HCT116 (cell line): ENCODE measurements around the gene MND1. TPM values are rescaled to one million over a fixed set of nuclear protein-coding genes. Genes with fewer than 3 reads are reported as not detected.

ENCODE experiments used
- ATAC-seq: fragments of 200-7000 bp; cut with Tn5 transposase; 2 replicates; pipeline ENCODE4 v1.9.1; 2020; ENCODE audit warnings: mild to moderate bottlenecking, moderate library complexity
- BruUV-seq: library from RNA; stranded (reverse); fragments of 400-500 nt; replicated peaks from 2 replicates; lab custom pipeline; 2021; lab: Mats Ljungman, UMichigan
- CTCF ChIA-PET: fragments of 300-600 bp; sonication (Branson Sonifier 250); formaldehyde crosslinking; loops from one replicate; lab custom pipeline; 2021; ENCODE audit warnings: antibody characterized with exemption; lab: Charles Lee
- POLR2A ChIA-PET: fragments of 300-600, 350-600 bp; sonication (Branson Sonifier 250); formaldehyde crosslinking; loops from one replicate; lab custom pipeline; 2021; ENCODE audit warnings: antibody characterized with exemption; lab: Charles Lee
- RAD21 ChIA-PET, 2 experiments: fragments of 300-600 bp; sonication (Branson Sonifier 250); formaldehyde crosslinking; loops; one replicate each; lab custom pipeline; 2023; ENCODE audit warnings: low total read pairs in 2 of 2; ENCODE audit not compliant: uncharacterized antibody in 2 of 2, unreplicated experiment in 2 of 2, low non-redundant PET in 1 of 2; lab: Charles Lee
- DNase-seq: peaks from one replicate; pipeline ENCODE4 v3.0.0-alpha.2; 2010; ENCODE audit warnings: low read depth, low spot score
- H2AFZ ChIP-seq: fragments of 200-600 bp; shearing (Covaris generic), sonication (generic); 2 replicates; pipeline ENCODE4 v1.6.1; 2017; ENCODE audit warnings: low read depth, mixed run types, mixed read lengths, antibody characterized with exemption, low read length; ENCODE audit not compliant: poor library complexity, severe bottlenecking
- H3K27ac ChIP-seq: 2 replicates; pipeline ENCODE4 v1.5.1; 2012; ENCODE audit warnings: low read depth, low read length
- H3K27me3 ChIP-seq: fragments of 200-600 bp; sonication (generic); 2 replicates; pipeline ENCODE4 v1.6.1; 2016; ENCODE audit warnings: mixed run types, low read length, mixed read lengths; ENCODE audit not compliant: insufficient read depth
- H3K36me3 ChIP-seq, 2 experiments: fragments of 200-500 bp in 1 of 2; fragments of 200-600 bp in 1 of 2; sonication (Bioruptor generic) in 1 of 2; sonication (generic) in 1 of 2; 2 replicates each; pipeline versions ENCODE4 v1.5.1 to v1.6.1; 2014 to 2016; ENCODE audit warnings: low read length in 2 of 2, inconsistent platforms in 1 of 2, mixed read lengths in 1 of 2, mixed run types in 1 of 2; ENCODE audit not compliant: insufficient read depth in 2 of 2, control insufficient read depth in 1 of 2
- H3K4me1 ChIP-seq, 2 experiments: fragments of 200-600 bp in 1 of 2; sonication (generic) in 1 of 2; 2 replicates each; pipeline versions ENCODE4 v1.5.1 to v1.6.1; 2012 to 2017; ENCODE audit warnings: low read length in 2 of 2, inconsistent platforms in 1 of 2, mild to moderate bottlenecking in 1 of 2, mixed read lengths in 1 of 2, mixed run types in 1 of 2, moderate library complexity in 1 of 2; ENCODE audit not compliant: insufficient read depth in 2 of 2, control insufficient read depth in 1 of 2
- H3K4me2 ChIP-seq: fragments of 200-600 bp; sonication (generic); 2 replicates; pipeline ENCODE4 v1.6.1; 2017; ENCODE audit warnings: mixed run types, low read length, mixed read lengths
- H3K4me3 ChIP-seq, 2 experiments: fragments of 200-600 bp in 1 of 2; sonication (generic) in 1 of 2; replicated peaks in 1 of 2; 2 replicates each; pipeline ENCODE4 v1.5.1; 2011 to 2016; ENCODE audit warnings: low read length in 2 of 2, control low read depth in 1 of 2, low read depth in 1 of 2, mild to moderate bottlenecking in 1 of 2, mixed read lengths in 1 of 2, mixed run types in 1 of 2
- H3K79me2 ChIP-seq: fragments of 200-600 bp; sonication (generic); 2 replicates; pipeline ENCODE4 v1.6.1; 2017; ENCODE audit warnings: mild to moderate bottlenecking, mixed run types, low read length, moderate library complexity, mixed read lengths; ENCODE audit not compliant: insufficient read depth
- H3K9ac ChIP-seq: fragments of 200-600 bp; sonication (generic); 2 replicates; pipeline ENCODE4 v1.6.1; 2016; ENCODE audit warnings: low read length, mixed read lengths
- H3K9me2 ChIP-seq: fragments of 200-600 bp; sonication (generic), shearing (Covaris generic); 2 replicates; pipeline ENCODE4 v1.6.1; 2017; ENCODE audit warnings: mixed run types, mild to moderate bottlenecking, moderate library complexity; ENCODE audit not compliant: insufficient read depth
- H3K9me3 ChIP-seq, 2 experiments: fragments of 200-500 bp in 1 of 2; fragments of 200-600 bp in 1 of 2; sonication (Bioruptor generic) in 1 of 2; sonication (generic) in 1 of 2; 2 replicates each; pipeline ENCODE4 v1.6.1; 2014 to 2017; ENCODE audit warnings: low read length in 2 of 2, mixed read lengths in 2 of 2, inconsistent platforms in 1 of 2, low read depth in 1 of 2, mild to moderate bottlenecking in 1 of 2, mixed run types in 1 of 2, moderate library complexity in 1 of 2; ENCODE audit not compliant: control insufficient read depth in 1 of 2, insufficient read depth in 1 of 2
- H4K20me1 ChIP-seq: fragments of 200-600 bp; sonication (generic), shearing (Covaris generic); 2 replicates; pipeline ENCODE4 v1.6.1; 2017; ENCODE audit warnings: mixed run types, mild to moderate bottlenecking, moderate library complexity; ENCODE audit not compliant: insufficient read depth
- ATF3 ChIP-seq: IDR thresholded peaks from 2 replicates; pipeline ENCODE4 v1.6.1; 2012
- CEBPB ChIP-seq: IDR thresholded peaks from 2 replicates; pipeline ENCODE4 v1.6.1; 2012; ENCODE audit warnings: low read depth
- CTCF ChIP-seq, 3 experiments: fragments of 200-600 bp in 1 of 3; sonication (generic) in 1 of 3; IDR thresholded peaks in 2 of 3; conservative IDR thresholded peaks in 1 of 3; 2 replicates each; pipeline ENCODE4 v1.5.1; 2012 to 2017; ENCODE audit warnings: low read depth in 2 of 3, low read length in 2 of 3, antibody characterized with exemption in 1 of 3, borderline replicate concordance in 1 of 3, control low read depth in 1 of 3, mild to moderate bottlenecking in 1 of 3, mixed read lengths in 1 of 3, mixed run types in 1 of 3, moderate library complexity in 1 of 3; ENCODE audit not compliant: insufficient read depth in 1 of 3
- EGR1 ChIP-seq: IDR thresholded peaks from 2 replicates; pipeline ENCODE4 v1.6.1; 2012; ENCODE audit warnings: low read depth
- EZH2 ChIP-seq: fragments of 200-600 bp; sonication (generic); IDR thresholded peaks from 2 replicates; pipeline ENCODE4 v1.6.1; 2017; ENCODE audit warnings: antibody characterized with exemption, mixed run types
- EZH2phosphoT487 ChIP-seq: fragments of 200-600 bp; IDR thresholded peaks from 2 replicates; pipeline ENCODE4 v1.6.1; 2018; ENCODE audit warnings: antibody characterized with exemption, borderline replicate concordance
- FOSL1 ChIP-seq: IDR thresholded peaks from 2 replicates; pipeline ENCODE4 v1.6.1; 2012; ENCODE audit warnings: low read depth
- POLR2A ChIP-seq: IDR thresholded peaks from 2 replicates; pipeline ENCODE4 v1.7.0; 2011; ENCODE audit warnings: borderline replicate concordance; ENCODE audit not compliant: insufficient read depth, insufficient read length; ENCODE audit errors: extremely low read depth
- SIN3A ChIP-seq: IDR thresholded peaks from 2 replicates; pipeline ENCODE4 v1.6.1; 2012; ENCODE audit warnings: low read depth
- SP1 ChIP-seq: IDR thresholded peaks from 2 replicates; pipeline ENCODE4 v1.6.1; 2012; ENCODE audit warnings: low read depth
- SRF ChIP-seq: IDR thresholded peaks from 2 replicates; pipeline ENCODE4 v1.6.1; 2012; ENCODE audit warnings: low read depth
- TCF7L2 ChIP-seq: IDR thresholded peaks from 2 replicates; pipeline ENCODE4 v1.7.0; 2011; ENCODE audit warnings: borderline replicate concordance, inconsistent platforms; ENCODE audit not compliant: insufficient read depth, insufficient read length; ENCODE audit errors: extremely low read depth
- YY1 ChIP-seq: IDR thresholded peaks from 2 replicates; pipeline ENCODE4 v1.6.1; 2011; ENCODE audit warnings: low read length, low read depth, moderate library complexity, mild to moderate bottlenecking; ENCODE audit not compliant: insufficient replicate concordance; ENCODE audit errors: extremely low read depth
- ZFX ChIP-seq: fragments of 450-650 bp; IDR thresholded peaks from 2 replicates; pipeline ENCODE4 v1.6.1; 2017
- ZNF274 ChIP-seq: fragments of 200-500 bp; sonication (Bioruptor generic); IDR thresholded peaks from 2 replicates; pipeline ENCODE4 v1.6.1; 2014; ENCODE audit warnings: mild to moderate bottlenecking, low read depth, low read length, inconsistent platforms
- intact Hi-C: fragments of 100-400 bp; cut with micrococcal nuclease; formaldehyde crosslinking; loops from 2 replicates; pipeline ENCODE4 v1.10.0; 2022
- total RNA-seq: library from RNA; stranded (reverse); gene quantifications from one replicate; pipeline ENCODE4 v1.2.1, GENCODE V29; 2021; ENCODE audit not compliant: unreplicated experiment
- TF ChIP-seq, protein P1 (sequence below): IDR thresholded peaks from 2 replicates; pipeline ENCODE4 v1.6.1; 2012

MND1 gene
- total RNA-seq, 1 experiment from 2014 or later = 29.9 TPM

GRCh38 chr4:153394945-153395344, 50.5 kb downstream of the MND1 start:
- Histone ChIP-seq H3K27ac (no peak overlapping the region), H3K4me1 (peaks cover 3 to 5% of the 10 kb centered on the region in 2 experiments; a peak in 3 of 4 replicates), H3K27me3 (no peaks in the 10 kb centered on the region), H3K9ac (no peak overlapping the region), H3K9me2 (no peaks in the 10 kb centered on the region), H3K79me2 (no peaks in the 10 kb centered on the region), H3K4me2 (no peak overlapping the region), H2AFZ (no peak overlapping the region), H3K9me3 (no peaks in the 10 kb centered on the region), H3K36me3 (no peaks in the 10 kb centered on the region), H3K4me3 (no peak overlapping the region), H4K20me1 (no peaks in the 10 kb centered on the region)
- TF ChIP-seq EZH2 (no peak), SRF (no peak), TCF7L2 (no peak), CTCF (IDR thresholded peaks at IDR 0.05 in 2 of 3, conservative IDR thresholded peaks at IDR 0.05 in 1 of 3; ENCODE audit: borderline replicate concordance in 1 of 3, insufficient read depth in 1 of 3, low read depth in 2 of 3, low read length in 2 of 3) (no peak), CEBPB (no peak)
- ChIA-PET CTCF (no interaction called here), POLR2A (no interaction called here), RAD21 (no interaction called here)
- BruUV-seq = no TSS peak
- ATAC-seq (no peak), DNase-seq (no peak)
- intact Hi-C loops = no loop called here

DNA sequence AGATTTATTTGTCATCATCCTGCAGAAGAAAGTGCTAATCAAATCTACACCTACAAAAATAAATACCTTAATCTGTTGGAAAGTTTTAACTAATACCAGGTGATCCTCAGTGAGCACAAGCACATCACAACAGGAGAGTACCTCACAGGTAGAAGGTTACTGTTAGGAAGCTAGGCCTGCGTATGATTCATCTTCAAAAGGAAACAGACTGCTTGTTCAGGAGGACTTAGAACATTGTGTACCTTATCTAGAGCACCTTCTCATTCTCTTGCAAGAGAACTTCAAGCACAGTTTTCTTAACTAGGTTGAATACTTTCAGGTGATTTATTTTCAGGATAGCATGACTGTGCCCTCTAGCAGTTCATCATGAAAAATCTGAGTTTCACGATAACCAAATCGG, 54.2 kb downstream of the MND1 start:
- Histone ChIP-seq H3K27ac (no peak overlapping the region), H3K4me1 (no peaks in the 10 kb centered on the region), H3K9me2 (no peaks in the 10 kb centered on the region), H3K79me2 (no peaks in the 10 kb centered on the region), H3K36me3 (no peaks in the 10 kb centered on the region), H3K27me3 (no peaks in the 10 kb centered on the region), H2AFZ (no peak overlapping the region), H3K4me3 (no peak overlapping the region), H4K20me1 (no peaks in the 10 kb centered on the region), H3K4me2 (no peak overlapping the region), H3K9me3 (no peaks in the 10 kb centered on the region), H3K9ac (no peak overlapping the region)
- TF ChIP-seq EZH2 = no peak
- TF ChIP-seq TCF7L2 = no peak
- no peak for TF ChIP-seq ZNF274
- TF ChIP-seq FOSL1 = no peak
- TF ChIP-seq, protein P1, sequence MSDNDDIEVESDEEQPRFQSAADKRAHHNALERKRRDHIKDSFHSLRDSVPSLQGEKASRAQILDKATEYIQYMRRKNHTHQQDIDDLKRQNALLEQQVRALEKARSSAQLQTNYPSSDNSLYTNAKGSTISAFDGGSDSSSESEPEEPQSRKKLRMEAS = no peak
- no peak for TF ChIP-seq EGR1
- no peak for TF ChIP-seq YY1
- TF ChIP-seq ZFX = no peak
- no peak for TF ChIP-seq EZH2phosphoT487
- TF ChIP-seq SRF = no peak
- TF ChIP-seq ATF3 = no peak
- TF ChIP-seq POLR2A = no peak
- TF ChIP-seq CEBPB = no peak
- no peak for TF ChIP-seq CTCF (IDR thresholded peaks at IDR 0.05 in 2 of 3, conservative IDR thresholded peaks at IDR 0.05 in 1 of 3; ENCODE audit: borderline replicate concordance in 1 of 3, insufficient read depth in 1 of 3, low read depth in 2 of 3, low read length in 2 of 3)
- no peak for TF ChIP-seq SP1
- no peak for TF ChIP-seq SIN3A
- intact Hi-C loops = no loop called here
- ChIA-PET RAD21 (no interaction called here), CTCF (interaction anchor here (1.1 kb wide), 1 partner anchor 10 kb away, joined by 4 read pairs; no protein-coding TSS in a partner anchor), POLR2A (no interaction called here)
- ATAC-seq (no peak), DNase-seq (no peak)
- BruUV-seq = no TSS peak
